Retina (tissue), 1 donor: Measurements from ENCODE around the gene GALE.
A peak's percentile ranks its signal among the peaks of the same experiment; 100 is the strongest.
"Not testable (repeated sequence)": the region's sequence is repeated elsewhere in the genome, so short reads cannot be mapped to it uniquely, and the experiment has no call there.

Experiments
- DNase-seq: peaks from one replicate; pipeline ENCODE4 v3.0.0-alpha.2; 2016

GALE gene

DNA sequence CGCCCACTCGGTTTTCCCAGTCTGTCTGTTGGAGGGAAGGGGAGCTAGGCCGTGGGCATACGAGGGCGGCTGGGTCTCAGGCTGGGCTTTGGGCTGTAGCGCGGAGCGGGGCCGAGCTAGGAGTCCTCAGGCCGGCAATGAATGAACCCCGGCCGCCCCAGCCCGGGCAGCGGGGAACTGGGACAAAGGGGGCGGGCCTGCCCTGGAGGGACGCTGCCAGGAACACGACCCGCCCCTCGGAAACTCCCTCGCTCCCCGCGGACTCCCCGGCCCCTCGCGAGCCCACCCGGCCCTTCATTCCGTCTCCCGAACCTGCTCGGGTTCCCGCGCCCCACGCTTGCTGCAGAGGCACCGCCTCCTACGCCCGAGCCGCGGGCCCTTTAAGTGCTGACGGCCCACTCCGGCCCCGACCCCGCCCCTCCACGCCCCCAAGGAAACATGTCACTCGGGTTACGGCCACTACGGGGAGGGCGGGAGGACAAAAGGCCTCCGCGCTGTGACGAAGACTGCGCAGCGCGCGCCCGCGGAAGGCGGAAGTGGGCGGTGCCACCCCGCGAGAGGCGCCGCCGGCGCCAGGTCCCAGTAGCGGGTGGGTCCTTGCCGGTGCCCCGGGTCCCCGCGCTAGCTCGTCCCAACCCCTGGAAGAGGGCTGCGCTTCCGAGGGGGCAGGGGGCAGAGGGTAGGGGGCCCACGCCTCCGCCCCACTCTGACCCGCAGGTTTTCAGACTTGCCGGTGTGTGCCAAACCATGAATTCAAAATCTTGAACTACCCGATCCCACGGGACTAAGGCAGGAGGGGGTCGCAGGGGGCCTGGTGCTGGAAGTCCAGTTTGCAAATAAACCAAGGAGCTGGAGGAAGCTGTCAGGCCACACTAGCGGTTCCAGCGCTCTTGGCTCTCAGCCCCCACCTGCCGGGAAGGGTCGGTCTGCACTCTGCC is at the start of gene GALE:
TSS of gene GALE (minus strand) at position 355 of the 938 bp plus-strand sequence. CDS start 1,747 bp downstream, outside the sequence.
- DNase-seq, result peak; percentile 93

- no peak for DNase-seq
Measured at GRCh38 chr1:23848673-23849616, 48.4 kb upstream of the GALE start.

- DNase-seq, result not testable (repeated sequence)
Measured at GRCh38 chr1:23847482-23848095, 47.0 kb upstream of the GALE start.

DNA sequence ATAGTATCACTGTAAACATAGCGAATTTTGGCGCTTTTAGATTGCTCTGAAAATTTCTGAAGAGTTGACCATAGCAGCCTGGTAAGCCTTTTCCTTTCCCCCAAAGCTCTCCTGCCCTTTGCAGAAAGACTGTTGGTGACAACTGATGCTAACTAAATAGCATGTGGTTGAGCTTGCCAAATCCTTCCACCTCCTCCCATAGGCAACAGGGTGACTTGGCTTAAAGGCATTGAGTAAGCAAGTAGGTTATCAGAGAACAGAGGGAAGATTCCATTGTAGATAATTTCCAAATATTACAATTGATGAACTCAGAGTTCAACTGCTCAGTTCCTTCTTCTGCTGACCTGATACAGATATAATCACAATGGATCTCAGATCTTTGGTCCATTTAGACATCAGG is 44.6 kb upstream of the GALE start:
- no peak for DNase-seq

- no peak for DNase-seq
Measured at GRCh38 chr1:23843644-23844043, 43.1 kb upstream of the GALE start.

DNA sequence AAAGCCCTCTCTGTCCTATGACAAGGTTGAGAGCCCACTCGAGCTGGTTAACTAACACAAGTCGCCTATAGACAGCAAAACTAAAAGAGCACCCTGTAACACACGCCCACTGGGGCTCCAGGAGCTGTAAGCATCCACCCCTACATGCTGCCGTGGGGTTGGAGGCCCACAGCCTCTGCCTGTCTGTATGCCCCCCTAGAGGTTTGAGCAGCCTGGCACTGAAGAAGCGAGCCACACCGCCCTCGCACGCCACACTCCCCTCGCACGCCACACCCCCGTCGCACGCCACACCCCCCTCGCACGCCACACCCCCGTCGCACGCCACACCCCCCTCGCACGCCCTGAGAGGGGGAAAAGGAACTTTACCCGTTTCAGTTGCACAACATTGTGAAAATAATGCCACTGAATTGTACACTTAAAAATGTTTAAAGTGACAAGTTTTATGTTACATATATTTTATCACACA is 37.9 kb upstream of the GALE start:
- DNase-seq, result peak; percentile 58

DNA sequence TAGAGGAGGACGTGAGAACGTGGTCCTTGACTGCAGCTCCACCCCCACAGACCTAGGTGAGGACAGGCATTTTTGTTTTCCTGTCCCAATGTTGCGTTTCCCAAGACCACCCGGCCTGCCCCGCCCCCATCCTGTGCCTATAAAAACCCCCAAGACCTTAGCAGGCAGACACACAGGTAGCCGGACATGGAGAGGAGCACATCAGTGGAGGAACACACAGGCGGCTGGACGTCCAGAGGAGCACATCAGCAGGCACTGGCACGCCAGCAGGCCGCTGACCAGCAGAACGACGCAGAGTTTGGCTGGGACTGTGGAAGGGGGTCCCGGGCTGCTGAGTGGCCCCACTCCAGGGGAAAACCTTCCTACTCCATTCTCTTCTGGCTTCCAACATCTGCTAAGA is 37.4 kb upstream of the GALE start:
- no peak for DNase-seq

DNA sequence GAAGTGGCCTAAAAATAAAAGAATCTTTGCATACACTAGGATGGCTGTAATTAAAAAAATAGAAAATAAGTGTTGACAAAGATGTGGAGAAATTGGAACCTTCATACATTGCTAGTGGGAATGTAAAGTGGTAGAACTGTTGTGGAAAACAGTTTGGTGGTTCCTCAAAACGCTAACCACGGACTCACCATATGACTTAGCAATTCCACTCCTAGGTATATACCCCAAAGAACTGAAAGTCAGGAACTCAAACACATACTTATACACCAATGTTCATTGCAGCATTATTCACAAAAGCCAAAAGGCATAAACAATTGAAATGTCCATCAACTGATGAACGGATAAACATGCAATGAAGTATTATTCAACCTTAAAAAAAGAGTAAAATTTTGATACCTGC is 35.5 kb upstream of the GALE start:
- DNase-seq, result no peak

DNA sequence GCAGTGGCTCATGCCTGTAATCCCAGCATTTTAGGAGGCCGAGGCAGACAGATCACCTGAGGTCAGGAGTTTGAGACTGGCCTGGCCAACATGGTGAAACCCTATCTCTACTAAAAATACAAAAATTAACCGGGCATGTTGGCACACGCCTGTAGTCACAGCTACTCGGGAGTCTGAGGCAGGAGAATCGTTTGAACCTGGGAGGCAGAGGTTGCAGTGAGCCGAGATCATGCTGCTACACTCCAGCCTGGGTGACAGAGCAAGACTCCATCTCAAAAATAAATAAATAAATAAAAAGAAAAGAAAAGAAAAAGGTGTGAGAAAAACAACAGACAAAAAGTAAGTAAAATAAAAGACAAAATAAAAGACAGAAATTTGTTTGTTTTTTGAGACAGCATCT is 33.6 kb upstream of the GALE start:
- DNase-seq, result not testable (repeated sequence)

GRCh38 chr1:23827717-23828116 is 27.2 kb upstream of the GALE start:
- no peak for DNase-seq

DNA sequence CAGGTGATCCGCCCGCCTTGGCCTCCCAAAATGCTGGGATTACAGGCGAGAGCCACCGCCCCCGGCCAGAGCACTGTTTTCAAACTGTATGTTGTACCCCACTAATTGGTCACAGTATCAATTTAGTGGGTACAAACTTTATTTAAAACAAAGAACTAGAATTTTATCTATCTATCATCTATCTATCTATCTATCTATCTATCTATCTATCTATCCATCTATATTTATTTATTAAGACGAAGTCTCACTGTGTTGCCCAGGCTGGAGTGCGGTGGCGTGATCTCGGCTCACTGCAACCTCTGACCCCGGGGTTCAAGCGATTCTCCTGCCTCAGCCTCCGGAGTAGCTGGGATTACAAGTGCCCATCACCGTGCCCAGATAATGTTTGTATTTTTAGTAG is 26.0 kb upstream of the GALE start:
- not testable (repeated sequence) for DNase-seq

- DNase-seq, result no peak
Measured at GRCh38 chr1:23825762-23826522, 25.4 kb upstream of the GALE start.

GRCh38 chr1:23825076-23825761 is 24.7 kb upstream of the GALE start, which contains the start of gene HMGCL:
TSS of gene HMGCL (minus strand) at chr1:23825429. CDS start at chr1:23825415, 14 bp downstream.
- peak; percentile 90 for DNase-seq

DNA sequence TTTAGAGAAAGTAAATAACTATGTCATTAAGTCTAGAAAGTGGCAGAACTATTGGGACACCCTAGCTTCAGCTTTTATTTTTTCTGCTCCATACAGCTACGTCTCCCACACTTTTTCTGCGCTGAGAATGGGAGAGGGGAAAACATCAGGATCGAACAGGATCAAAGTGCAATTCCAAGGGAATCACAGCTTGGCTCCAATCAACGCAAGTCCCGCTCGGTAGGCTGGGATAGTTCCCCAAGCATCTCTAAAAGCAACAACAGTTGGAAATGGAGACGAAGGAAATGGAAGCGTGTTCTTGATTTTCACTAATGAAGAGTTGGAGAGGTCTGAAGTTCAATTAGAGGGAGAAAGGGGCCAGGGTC is 24.1 kb upstream of the GALE start:
- DNase-seq, result no peak

- no peak for DNase-seq
Measured at GRCh38 chr1:23823767-23824166, 23.2 kb upstream of the GALE start.

- DNase-seq, result no peak
Measured at GRCh38 chr1:23817633-23818032, 17.1 kb upstream of the GALE start.

DNA sequence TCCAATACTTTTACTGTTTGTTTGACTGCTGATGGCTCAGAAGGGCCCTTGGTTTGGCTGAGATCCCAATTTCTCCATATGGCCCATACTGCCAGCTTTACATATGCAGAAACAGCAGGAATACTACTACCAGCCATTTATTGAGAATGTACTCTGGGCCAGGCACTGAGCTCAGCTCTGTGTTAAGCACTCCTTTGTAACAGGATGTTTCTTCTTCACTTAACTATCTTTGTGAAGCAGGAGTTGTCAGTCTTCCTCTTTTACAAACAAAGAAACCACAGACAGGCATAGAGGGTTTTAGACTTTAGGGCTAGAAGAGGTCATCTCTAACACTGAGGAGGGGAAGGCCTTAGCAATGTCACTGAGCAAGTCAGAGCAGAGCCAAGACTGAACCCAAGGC is 16.4 kb upstream of the GALE start:
- no peak for DNase-seq

DNA sequence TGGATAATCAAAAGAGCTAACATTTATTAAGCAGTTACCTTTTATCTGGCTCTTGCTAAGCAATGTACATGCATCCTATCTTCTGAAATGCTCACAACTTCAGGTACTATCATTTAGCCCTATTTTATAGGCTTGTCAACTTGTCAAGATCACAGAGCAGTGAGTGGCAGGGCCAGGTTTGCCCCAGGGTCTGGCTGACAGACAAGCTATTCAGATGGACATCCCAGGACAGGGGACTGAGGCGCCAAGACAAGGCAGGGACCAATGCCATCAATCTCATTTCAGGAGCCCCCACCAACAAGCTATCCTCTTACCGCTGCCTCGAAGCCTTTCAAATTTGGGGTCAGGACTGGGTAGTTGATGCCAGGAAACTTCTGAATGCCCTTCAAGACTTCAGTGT is 15.8 kb upstream of the GALE start:
- no peak for DNase-seq

DNA sequence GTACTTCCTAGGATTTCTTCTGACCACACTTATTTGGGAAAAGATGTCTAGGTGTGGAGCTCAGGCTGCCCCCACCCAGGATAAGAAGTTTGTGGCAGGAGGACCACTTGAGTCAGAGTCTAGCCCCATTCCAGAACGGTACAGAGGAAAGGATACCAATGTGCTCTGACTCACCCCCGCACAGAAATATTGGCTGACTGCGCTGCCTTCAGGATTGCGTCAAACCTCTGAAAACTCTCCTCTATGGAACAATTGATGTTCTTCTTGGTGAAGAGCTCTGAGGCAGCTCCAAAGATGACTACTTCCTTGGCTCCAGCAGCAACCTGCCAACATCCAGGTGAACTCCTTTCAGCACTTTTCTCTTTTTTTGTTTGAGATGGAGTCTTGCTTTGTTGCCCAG is 13.5 kb upstream of the GALE start:
- DNase-seq, result no peak

GRCh38 chr1:23810818-23811540 is 10.4 kb upstream of the GALE start:
- no peak for DNase-seq

- DNase-seq, result peak; percentile 46
Measured at GRCh38 chr1:23809751-23810171, 9.2 kb upstream of the GALE start.
